Measurements from ENCODE around the gene SLC2A4. TPM values are rescaled to one million over a fixed set of nuclear protein-coding genes. Genes with fewer than 3 reads are reported as not detected.
A peak's percentile ranks its signal among the peaks of the same experiment; 100 is the strongest.

The SLC2A4 gene
- total RNA-seq, 1 donor from 2014 or later, result 4.9 TPM

DNA sequence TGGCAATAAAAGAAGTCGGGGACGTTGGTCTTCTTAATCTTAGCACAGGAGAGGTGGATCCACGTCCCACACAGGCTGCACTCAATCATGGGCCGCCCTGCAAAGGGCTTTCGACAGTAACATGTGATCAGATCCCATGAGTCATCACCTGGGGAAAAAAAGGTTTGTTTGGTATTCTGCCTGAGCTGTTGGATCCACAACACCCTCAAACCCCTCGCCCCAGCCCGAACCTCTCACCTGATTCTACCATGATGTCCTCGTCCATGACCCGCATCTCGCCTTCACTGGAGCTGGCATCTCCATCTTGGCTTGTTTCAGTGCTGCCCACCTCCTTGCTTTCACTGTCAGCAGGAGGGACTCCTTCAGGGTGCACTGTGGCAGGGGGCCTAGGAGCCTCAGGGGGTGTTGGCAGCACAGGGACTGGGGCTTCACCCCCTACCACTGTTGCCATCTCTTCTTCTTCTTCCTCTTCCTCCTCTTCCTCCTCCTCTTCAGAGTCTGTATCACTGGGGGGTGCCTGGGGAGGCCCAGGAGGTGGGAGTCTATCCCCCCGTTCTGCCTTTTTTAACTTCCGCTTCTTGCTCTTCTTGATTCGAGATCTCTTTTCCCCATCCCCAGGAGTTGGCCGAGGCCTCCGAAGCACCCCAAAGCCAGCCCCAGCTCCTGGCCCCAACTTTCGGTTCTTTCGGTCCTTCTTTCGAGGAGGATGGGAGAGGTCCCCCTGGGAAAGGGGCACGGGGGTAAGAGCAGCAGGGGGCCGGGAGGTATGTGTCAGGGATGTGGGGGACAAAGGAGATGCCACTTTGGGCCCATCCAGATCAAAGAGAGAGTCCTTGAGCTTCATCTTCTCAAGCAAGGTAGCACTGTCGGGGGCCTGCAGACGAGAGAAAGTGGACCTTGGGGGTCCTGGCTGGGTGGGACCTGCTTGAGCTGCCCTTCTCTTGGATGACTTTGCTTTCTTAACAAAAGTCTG lies 45.5 kb upstream of the SLC2A4 start:
- Histone ChIP-seq H3K27me3 (no peaks in the 10 kb centered on the region), H3K4me1 (peaks cover 10 to 29% of the 10 kb centered on the region in 2 donors), H3K9me3 (no peaks in the 10 kb centered on the region), H3K27ac (no peak overlapping the region), H3K4me3 (no peak overlapping the region), H3K36me3 (peaks cover 10 to 27% of the 10 kb centered on the region in 2 donors)
- no peak for DNase-seq (ENCODE audit: low spot score in 2 of 2)
- TF ChIP-seq, protein P1, sequence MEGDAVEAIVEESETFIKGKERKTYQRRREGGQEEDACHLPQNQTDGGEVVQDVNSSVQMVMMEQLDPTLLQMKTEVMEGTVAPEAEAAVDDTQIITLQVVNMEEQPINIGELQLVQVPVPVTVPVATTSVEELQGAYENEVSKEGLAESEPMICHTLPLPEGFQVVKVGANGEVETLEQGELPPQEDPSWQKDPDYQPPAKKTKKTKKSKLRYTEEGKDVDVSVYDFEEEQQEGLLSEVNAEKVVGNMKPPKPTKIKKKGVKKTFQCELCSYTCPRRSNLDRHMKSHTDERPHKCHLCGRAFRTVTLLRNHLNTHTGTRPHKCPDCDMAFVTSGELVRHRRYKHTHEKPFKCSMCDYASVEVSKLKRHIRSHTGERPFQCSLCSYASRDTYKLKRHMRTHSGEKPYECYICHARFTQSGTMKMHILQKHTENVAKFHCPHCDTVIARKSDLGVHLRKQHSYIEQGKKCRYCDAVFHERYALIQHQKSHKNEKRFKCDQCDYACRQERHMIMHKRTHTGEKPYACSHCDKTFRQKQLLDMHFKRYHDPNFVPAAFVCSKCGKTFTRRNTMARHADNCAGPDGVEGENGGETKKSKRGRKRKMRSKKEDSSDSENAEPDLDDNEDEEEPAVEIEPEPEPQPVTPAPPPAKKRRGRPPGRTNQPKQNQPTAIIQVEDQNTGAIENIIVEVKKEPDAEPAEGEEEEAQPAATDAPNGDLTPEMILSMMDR (IDR thresholded peaks at IDR 0.05), result no peak
- intact Hi-C loops (cut with DNase I), result loop anchor here (5.0 kb wide), 1 partner anchor 606 kb away; no protein-coding TSS in a partner anchor

DNA sequence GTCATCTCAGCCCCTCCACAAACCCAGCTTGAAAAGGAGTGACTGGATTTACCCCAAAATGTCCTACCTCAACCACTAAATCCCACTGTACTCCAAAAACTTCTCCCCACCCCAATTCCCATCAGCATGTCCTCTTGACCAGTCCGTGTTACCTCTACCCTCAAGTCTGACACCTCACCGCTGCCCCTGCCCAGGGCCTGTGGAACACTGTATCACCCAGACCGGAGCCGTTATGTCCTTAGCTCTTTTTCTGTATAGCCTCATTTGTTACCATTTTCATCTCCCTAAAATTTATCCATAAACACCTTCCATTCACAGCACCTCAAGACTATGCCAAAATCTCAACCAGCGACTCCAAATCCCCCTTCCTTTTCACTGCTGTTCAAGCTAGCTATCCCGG lies 44.7 kb upstream of the SLC2A4 start:
- H3K4me1 ChIP-seq, result peaks cover 16 to 34% of the 10 kb centered on the region in 2 donors
- no peaks in the 10 kb centered on the region for H3K9me3 ChIP-seq
- intact Hi-C loops (cut with DNase I), result loop anchor here (5.0 kb wide), 1 partner anchor 605 kb away; no protein-coding TSS in a partner anchor
- H3K27me3 ChIP-seq, result no peaks in the 10 kb centered on the region
- TF ChIP-seq, protein P1 (IDR thresholded peaks at IDR 0.05), result no peak
- peak overlapping the region; percentile 88 to 96 for H3K27ac ChIP-seq
- H3K36me3 ChIP-seq, result peaks cover 10 to 28% of the 10 kb centered on the region in 2 donors
- H3K4me3 ChIP-seq, result no peak overlapping the region
- DNase-seq (ENCODE audit: low spot score in 2 of 2), result no peak

DNA sequence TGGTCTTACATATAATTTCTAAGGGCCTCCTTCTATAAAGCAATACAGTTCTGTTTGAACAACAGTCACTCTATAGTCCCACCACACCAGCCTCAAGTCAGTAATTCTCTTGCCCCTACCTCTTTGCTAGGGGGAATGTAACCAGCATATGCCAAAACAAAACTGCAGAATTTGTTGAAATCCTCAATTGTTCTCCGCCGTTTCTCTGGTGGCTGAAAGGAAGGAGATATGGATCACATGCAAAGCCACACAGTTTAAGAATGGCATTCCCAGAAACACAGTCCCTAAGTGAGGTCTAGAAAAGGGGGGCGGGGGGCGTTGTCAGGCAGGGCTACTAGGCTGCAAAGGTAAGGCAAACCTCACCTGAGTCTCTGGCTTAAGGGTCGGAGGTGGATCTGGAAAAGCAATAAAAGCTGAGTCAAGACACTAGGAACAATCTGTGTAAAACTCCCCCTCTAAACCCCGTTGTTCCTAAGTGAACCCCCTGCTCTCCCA lies 44.2 kb upstream of the SLC2A4 start:
- peaks cover 16 to 34% of the 10 kb centered on the region in 2 donors for H3K4me1 ChIP-seq
- intact Hi-C loops (cut with DNase I), result loop anchor here (5.0 kb wide), 1 partner anchor 605 kb away; no protein-coding TSS in a partner anchor

DNA sequence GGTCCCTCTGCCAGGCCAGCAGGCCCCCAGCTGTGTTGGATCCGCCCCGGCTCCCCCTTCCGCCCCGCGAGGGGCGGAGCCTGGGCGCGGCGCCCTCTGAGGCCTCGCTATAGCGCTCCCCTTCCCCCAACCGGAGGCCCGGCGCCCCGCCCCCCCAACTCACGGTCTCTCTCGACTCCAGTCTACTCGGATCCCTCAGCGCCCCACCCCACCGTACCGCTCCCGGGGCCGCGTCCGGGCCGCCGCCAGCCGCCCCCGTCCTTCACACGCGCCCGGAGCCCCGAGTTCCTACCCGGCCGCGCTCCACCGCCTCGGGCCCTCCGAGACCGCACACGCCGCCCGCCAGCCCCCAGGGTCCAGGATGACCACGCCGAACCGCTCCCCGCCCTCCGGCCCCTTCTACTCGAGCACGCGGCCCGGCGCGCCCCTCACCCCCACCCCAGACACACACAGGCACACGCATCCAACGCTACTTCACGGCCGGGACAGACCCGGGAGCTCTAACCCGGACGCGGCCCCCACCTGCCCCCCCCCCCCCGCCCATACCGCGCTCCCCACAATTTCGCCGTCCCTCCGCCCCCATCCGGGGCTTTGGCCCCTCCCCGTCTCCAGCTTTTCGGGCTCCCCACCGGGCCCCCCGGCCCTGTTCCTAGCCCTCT lies 43.6 kb upstream of the SLC2A4 start:
- intact Hi-C loops (cut with DNase I), result loop anchor here (5.0 kb wide), 1 partner anchor 604 kb away; no protein-coding TSS in a partner anchor
- H3K4me3 ChIP-seq, result peak overlapping the region; percentile 92 to 99
- no peaks in the 10 kb centered on the region for H3K9me3 ChIP-seq
- H3K36me3 ChIP-seq, result peaks cover 10 to 28% of the 10 kb centered on the region in 2 donors
- H3K27ac ChIP-seq, result peak overlapping the region; percentile 88 to 96
- peak in 1 of 2 donors; percentile 87 for DNase-seq (ENCODE audit: low spot score in 2 of 2)
- TF ChIP-seq, protein P1 (IDR thresholded peaks at IDR 0.05), result no peak
- no peaks in the 10 kb centered on the region for H3K27me3 ChIP-seq
- peaks cover 16 to 28% of the 10 kb centered on the region in 2 donors for H3K4me1 ChIP-seq

More for the DNA sequence above, 44.2 kb upstream of the SLC2A4 start:
- Histone ChIP-seq H3K9me3 (no peaks in the 10 kb centered on the region), H3K4me3 (peak overlapping the region; percentile 92 to 99), H3K36me3 (peaks cover 10 to 28% of the 10 kb centered on the region in 2 donors), H3K27ac (peak overlapping the region; percentile 88 to 96), H3K27me3 (no peaks in the 10 kb centered on the region)
- TF ChIP-seq, protein P1 (IDR thresholded peaks at IDR 0.05), result no peak
- peak in 1 of 2 donors; percentile 66 for DNase-seq (ENCODE audit: low spot score in 2 of 2)

DNA sequence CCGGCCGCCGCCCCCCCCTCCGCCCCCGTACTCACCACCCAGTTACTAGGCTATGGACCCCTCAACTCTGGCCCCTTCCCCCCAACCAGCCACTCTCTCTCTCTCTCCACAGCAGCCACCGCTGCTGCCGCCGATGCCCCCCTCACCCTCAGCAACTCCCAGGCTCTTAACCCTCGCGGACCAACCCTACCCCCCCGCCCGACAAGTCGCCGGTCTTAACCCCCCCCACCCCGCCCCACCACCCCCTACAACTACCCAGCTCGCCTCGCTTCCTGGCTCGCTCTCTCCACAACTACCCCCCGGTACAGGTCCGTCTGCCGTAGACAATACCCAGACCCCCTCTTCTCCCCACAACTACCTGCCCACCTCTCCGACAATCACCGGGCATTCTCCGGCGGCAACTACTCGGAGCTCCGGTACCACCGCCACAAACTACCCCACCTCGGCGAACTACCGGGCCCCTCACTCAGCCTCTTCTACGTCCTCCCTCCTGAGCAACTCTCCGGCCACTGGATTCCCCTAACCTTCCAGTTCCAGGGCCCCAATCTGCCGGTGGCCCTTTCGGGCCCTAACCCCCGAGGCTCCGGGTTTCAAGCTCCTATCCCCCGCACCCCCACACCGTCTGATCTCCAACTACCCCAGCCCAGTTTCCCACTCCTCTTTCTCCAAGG lies 43.0 kb upstream of the SLC2A4 start:
- H3K27ac ChIP-seq, result peak overlapping the region; percentile 88 to 96
- intact Hi-C loops (cut with DNase I), result loop anchor here (1.0 to 5.0 kb wide), 3 partner anchors 19 to 604 kb away; partner anchors contain the start of genes ACADVL, DLG4 and EIF5A
- H3K9me3 ChIP-seq, result no peaks in the 10 kb centered on the region
- TF ChIP-seq, protein P1 (IDR thresholded peaks at IDR 0.05), result no peak
- peak overlapping the region; percentile 92 to 99 for H3K4me3 ChIP-seq
- no peaks in the 10 kb centered on the region for H3K27me3 ChIP-seq
- H3K36me3 ChIP-seq, result peaks cover 10 to 28% of the 10 kb centered on the region in 2 donors
- DNase-seq (ENCODE audit: low spot score in 2 of 2), result peak in 1 of 2 donors; percentile 75
- peaks cover 12 to 25% of the 10 kb centered on the region in 2 donors for H3K4me1 ChIP-seq
